Measurements from ENCODE around the gene C1QTNF8. TPM values are rescaled to one million over a fixed set of nuclear protein-coding genes. Genes with fewer than 3 reads are reported as not detected.
A peak's percentile ranks its signal among the peaks of the same experiment; 100 is the strongest.

The C1QTNF8 gene
- total and polyA plus RNA-seq, 2 of the 13 experiments (the other 11 are each of a cell fraction or from before 2014, with no cell fraction given), result 0.09 TPM; not detected in 1

- TF ChIP-seq, protein P1, sequence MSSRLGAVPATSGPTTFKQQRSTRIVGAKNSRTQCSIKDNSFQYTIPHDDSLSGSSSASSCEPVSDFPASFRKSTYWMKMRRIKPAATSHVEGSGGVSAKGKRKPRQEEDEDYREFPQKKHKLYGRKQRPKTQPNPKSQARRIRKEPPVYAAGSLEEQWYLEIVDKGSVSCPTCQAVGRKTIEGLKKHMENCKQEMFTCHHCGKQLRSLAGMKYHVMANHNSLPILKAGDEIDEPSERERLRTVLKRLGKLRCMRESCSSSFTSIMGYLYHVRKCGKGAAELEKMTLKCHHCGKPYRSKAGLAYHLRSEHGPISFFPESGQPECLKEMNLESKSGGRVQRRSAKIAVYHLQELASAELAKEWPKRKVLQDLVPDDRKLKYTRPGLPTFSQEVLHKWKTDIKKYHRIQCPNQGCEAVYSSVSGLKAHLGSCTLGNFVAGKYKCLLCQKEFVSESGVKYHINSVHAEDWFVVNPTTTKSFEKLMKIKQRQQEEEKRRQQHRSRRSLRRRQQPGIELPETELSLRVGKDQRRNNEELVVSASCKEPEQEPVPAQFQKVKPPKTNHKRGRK (CRISPR knock-in tag; IDR thresholded peaks at IDR 0.05), result no peak
- TF ChIP-seq REXO4 (CRISPR knock-in tag; IDR thresholded peaks at IDR 0.05; ENCODE audit: borderline replicate concordance), result no peak
- no peak for TF ChIP-seq ZNF205 (CRISPR knock-in tag; IDR thresholded peaks at IDR 0.05)
- no peak for TF ChIP-seq DPF2 (CRISPR knock-in tag; IDR thresholded peaks at IDR 0.05; ENCODE audit: borderline replicate concordance, low read depth)
- TF ChIP-seq NR3C1 (CRISPR knock-in tag; IDR thresholded peaks at IDR 0.05), result no peak
- peak; percentile 69 for TF ChIP-seq GATAD2A (CRISPR knock-in tag; IDR thresholded peaks at IDR 0.05)
- TF ChIP-seq SIN3B (IDR thresholded peaks at IDR 0.05; ENCODE audit: low read length), result no peak
- no peak for TF ChIP-seq MED13 (CRISPR knock-in tag; IDR thresholded peaks at IDR 0.05)
- no peak for TF ChIP-seq NR2C2 (CRISPR knock-in tag; IDR thresholded peaks at IDR 0.05; ENCODE audit: borderline replicate concordance)
- no peak for TF ChIP-seq MIXL1 (CRISPR knock-in tag; IDR thresholded peaks at IDR 0.05)
- TF ChIP-seq ZSCAN25 (CRISPR knock-in tag; IDR thresholded peaks at IDR 0.05), result no peak
- no peak for TF ChIP-seq ATF7 (IDR thresholded peaks at IDR 0.05)
- no peak for TF ChIP-seq ATF7 (CRISPR knock-in tag; IDR thresholded peaks at IDR 0.05)
- TF ChIP-seq SP5 (CRISPR knock-in tag; IDR thresholded peaks at IDR 0.05; ENCODE audit: borderline replicate concordance, low read depth), result no peak
- TF ChIP-seq RELA (CRISPR knock-in tag; IDR thresholded peaks at IDR 0.05), result no peak
- no peak for TF ChIP-seq RCOR2 (CRISPR knock-in tag; IDR thresholded peaks at IDR 0.05)
- TF ChIP-seq ZSCAN30 (CRISPR knock-in tag; IDR thresholded peaks at IDR 0.05), result no peak
- TF ChIP-seq SMC3 (IDR thresholded peaks at IDR 0.05; ENCODE audit: low read length), result no peak
- TF ChIP-seq, protein P2, sequence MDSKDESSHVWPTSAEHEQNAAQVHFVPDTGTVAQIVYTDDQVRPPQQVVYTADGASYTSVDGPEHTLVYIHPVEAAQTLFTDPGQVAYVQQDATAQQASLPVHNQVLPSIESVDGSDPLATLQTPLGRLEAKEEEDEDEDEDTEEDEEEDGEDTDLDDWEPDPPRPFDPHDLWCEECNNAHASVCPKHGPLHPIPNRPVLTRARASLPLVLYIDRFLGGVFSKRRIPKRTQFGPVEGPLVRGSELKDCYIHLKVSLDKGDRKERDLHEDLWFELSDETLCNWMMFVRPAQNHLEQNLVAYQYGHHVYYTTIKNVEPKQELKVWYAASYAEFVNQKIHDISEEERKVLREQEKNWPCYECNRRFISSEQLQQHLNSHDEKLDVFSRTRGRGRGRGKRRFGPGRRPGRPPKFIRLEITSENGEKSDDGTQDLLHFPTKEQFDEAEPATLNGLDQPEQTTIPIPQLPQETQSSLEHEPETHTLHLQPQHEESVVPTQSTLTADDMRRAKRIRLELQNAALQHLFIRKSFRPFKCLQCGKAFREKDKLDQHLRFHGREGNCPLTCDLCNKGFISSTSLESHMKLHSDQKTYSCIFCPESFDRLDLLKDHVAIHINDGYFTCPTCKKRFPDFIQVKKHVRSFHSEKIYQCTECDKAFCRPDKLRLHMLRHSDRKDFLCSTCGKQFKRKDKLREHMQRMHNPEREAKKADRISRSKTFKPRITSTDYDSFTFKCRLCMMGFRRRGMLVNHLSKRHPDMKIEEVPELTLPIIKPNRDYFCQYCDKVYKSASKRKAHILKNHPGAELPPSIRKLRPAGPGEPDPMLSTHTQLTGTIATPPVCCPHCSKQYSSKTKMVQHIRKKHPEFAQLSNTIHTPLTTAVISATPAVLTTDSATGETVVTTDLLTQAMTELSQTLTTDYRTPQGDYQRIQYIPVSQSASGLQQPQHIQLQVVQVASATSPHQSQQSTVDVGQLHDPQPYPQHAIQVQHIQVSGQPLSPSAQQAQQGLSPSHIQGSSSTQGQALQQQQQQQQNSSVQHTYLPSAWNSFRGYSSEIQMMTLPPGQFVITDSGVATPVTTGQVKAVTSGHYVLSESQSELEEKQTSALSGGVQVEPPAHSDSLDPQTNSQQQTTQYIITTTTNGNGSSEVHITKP (CRISPR knock-in tag; IDR thresholded peaks at IDR 0.05; ENCODE audit: low read depth), result peak; percentile 61
- peak; percentile 67 for TF ChIP-seq FOXA3 (CRISPR knock-in tag; IDR thresholded peaks at IDR 0.05)
- TF ChIP-seq HNRNPLL (IDR thresholded peaks at IDR 0.05; ENCODE audit: low read depth, low read length, poor library complexity, severe bottlenecking), result peak; percentile 20
- TF ChIP-seq, protein P3, sequence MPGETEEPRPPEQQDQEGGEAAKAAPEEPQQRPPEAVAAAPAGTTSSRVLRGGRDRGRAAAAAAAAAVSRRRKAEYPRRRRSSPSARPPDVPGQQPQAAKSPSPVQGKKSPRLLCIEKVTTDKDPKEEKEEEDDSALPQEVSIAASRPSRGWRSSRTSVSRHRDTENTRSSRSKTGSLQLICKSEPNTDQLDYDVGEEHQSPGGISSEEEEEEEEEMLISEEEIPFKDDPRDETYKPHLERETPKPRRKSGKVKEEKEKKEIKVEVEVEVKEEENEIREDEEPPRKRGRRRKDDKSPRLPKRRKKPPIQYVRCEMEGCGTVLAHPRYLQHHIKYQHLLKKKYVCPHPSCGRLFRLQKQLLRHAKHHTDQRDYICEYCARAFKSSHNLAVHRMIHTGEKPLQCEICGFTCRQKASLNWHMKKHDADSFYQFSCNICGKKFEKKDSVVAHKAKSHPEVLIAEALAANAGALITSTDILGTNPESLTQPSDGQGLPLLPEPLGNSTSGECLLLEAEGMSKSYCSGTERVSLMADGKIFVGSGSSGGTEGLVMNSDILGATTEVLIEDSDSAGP (CRISPR knock-in tag; IDR thresholded peaks at IDR 0.05; ENCODE audit: borderline replicate concordance), result no peak
- TF ChIP-seq MTF1 (CRISPR knock-in tag; IDR thresholded peaks at IDR 0.05), result no peak
- TF ChIP-seq, protein P4, sequence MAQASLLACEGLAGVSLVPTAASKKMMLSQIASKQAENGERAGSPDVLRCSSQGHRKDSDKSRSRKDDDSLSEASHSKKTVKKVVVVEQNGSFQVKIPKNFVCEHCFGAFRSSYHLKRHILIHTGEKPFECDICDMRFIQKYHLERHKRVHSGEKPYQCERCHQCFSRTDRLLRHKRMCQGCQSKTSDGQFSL (CRISPR knock-in tag; IDR thresholded peaks at IDR 0.05), result no peak
- no peak for TF ChIP-seq HOXA9 (CRISPR knock-in tag; IDR thresholded peaks at IDR 0.05; ENCODE audit: borderline replicate concordance)
- TF ChIP-seq POLR2A (IDR thresholded peaks at IDR 0.05; ENCODE audit: insufficient read depth in 1 of 2, low read depth in 2 of 2, low read length in 2 of 2), result no peak
These were observed 41.6 kb upstream of the C1QTNF8 start (continued) for GRCh38 chr16:1137604-1138003.
